ENCODE results near the gene KY. TPM values are rescaled to one million over a fixed set of nuclear protein-coding genes. Genes with fewer than 3 reads are reported as not detected.

The KY gene
- total and polyA plus RNA-seq, 9 donors: 0.34 to 5.2 (median 0.87) TPM

DNA sequence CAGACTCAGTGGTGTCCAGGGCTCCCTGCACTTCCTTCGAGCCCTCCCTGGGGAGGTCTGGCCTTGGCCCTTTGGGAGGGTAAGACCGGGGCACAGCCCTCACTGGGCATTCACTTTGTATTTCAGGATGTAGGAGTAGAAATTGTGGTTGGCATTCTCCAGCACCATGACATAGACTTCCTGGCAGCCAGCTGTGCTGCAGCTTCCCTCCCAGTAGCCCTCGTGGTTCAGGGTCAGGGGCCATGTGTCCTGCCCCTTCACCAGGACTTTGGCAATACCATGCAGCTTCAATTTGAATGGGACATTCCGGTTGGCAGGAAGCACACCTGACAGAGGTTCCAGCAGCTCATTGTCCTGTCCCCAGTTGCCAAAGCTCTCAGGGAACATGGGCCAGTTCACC is 47.3 kb downstream of the KY start:
- Histone ChIP-seq H3K27me3 (no peaks in the 10 kb centered on the region), H3K4me3 (no peak overlapping the region), H3K4me1 (ENCODE audit: insufficient read depth) (no peaks in the 10 kb centered on the region), H3K9me3 (no peaks in the 10 kb centered on the region), H3K27ac (no peak overlapping the region), H3K36me3 (no peaks in the 10 kb centered on the region)
- TF ChIP-seq, protein P1, sequence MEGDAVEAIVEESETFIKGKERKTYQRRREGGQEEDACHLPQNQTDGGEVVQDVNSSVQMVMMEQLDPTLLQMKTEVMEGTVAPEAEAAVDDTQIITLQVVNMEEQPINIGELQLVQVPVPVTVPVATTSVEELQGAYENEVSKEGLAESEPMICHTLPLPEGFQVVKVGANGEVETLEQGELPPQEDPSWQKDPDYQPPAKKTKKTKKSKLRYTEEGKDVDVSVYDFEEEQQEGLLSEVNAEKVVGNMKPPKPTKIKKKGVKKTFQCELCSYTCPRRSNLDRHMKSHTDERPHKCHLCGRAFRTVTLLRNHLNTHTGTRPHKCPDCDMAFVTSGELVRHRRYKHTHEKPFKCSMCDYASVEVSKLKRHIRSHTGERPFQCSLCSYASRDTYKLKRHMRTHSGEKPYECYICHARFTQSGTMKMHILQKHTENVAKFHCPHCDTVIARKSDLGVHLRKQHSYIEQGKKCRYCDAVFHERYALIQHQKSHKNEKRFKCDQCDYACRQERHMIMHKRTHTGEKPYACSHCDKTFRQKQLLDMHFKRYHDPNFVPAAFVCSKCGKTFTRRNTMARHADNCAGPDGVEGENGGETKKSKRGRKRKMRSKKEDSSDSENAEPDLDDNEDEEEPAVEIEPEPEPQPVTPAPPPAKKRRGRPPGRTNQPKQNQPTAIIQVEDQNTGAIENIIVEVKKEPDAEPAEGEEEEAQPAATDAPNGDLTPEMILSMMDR (IDR thresholded peaks at IDR 0.05): no peak
- TF ChIP-seq EP300 (IDR thresholded peaks at IDR 0.05) (no peak), POLR2A (IDR thresholded peaks at IDR 0.05) (no peak)
- 66 to 69% (median 68%) methylated on average over 4 of the region's 4 CpGs for WGBS, 3 donors
- intact Hi-C loops (cut with DNase I): loop anchor here (5.0 to 10.0 kb wide), 4 partner anchors 151 to 1294 kb away; no protein-coding TSS in a partner anchor
- DNase-seq: no peak

DNA sequence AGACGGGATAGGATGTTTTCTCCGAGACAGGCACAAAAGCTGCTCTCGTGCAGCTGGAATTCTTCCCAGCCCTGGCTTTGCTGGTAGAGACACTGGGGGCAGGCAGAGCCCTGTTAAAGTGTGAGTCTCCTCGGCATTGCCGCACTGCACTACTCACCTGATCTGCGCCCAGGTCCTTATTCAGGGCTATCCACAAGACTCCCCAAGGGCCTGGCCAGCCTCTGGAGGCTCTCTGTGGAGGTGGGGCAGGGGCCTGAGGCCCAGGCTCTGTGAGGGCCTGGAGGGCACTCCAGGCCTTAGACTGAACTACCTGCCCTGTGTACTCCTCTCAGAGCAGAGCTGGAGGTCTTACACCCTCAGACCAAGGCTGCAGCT is 48.4 kb downstream of the KY start:
- no peak overlapping the region for H3K4me3 ChIP-seq
- no peak for TF ChIP-seq POLR2A (IDR thresholded peaks at IDR 0.05)
- no peak for TF ChIP-seq EP300 (IDR thresholded peaks at IDR 0.05)
- TF ChIP-seq, protein P1 (IDR thresholded peaks at IDR 0.05): no peak
- H3K27ac ChIP-seq: no peak overlapping the region
- intact Hi-C loops (cut with DNase I): loop anchor here (5.0 to 10.0 kb wide), 4 partner anchors 152 to 1295 kb away; no protein-coding TSS in a partner anchor
- no peaks in the 10 kb centered on the region for H3K9me3 ChIP-seq
- H3K36me3 ChIP-seq: no peaks in the 10 kb centered on the region
- DNase-seq: no peak
- H3K4me1 ChIP-seq (ENCODE audit: insufficient read depth): no peaks in the 10 kb centered on the region
- 41 to 52% (median 43%) methylated on average over 6 of the region's 6 CpGs for WGBS, 3 donors
- H3K27me3 ChIP-seq: no peaks in the 10 kb centered on the region

DNA sequence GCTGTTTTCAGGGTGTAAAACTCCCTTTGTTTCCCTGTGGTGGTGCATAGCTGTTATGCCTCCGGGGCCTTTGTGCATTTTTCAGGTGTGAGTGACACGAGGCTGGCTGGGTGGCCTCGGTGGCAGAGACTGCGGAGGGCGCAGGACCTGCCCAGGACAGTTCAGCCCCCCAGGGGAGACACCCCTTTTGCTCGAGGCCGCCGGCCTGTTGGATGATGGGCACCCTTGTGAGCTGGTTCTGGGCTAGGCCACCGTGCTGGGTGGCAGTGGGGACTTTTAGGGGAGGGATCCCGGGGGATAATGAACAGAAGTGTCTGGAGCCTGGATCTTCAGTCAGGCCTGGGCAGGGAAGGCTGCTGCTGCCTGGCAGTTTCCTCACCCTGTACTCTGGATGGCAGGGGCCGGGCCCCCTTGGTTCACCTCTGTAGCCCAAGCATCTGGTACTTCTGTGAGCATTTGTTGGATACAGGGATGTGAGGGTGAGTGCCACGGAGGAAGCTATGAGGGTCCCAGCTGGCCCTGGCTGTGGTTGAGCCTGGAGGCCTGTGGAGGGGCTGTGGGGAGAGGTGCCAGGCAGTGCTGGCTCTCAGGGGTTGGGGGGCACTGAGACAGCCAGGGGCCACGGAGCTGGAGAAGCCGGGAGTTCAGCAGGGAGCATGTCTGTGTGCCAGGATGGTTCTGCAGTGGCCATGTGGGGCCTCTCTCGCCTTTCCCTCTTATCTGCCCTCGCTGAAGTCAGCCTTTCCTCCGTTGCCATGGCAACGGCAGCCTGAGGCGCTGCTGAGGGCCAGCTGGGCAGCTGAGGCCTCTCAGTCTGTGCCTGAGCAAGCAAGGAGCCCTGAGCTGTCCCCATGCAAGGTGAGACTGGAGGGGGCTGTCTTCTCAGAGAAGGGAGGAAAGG is 49.0 kb downstream of the KY start:
- H3K9me3 ChIP-seq: no peaks in the 10 kb centered on the region
- H3K4me3 ChIP-seq: no peak overlapping the region
- intact Hi-C loops (cut with DNase I): loop anchor here (5.0 to 10.0 kb wide), 4 partner anchors 153 to 1296 kb away; no protein-coding TSS in a partner anchor
- no peaks in the 10 kb centered on the region for H3K27me3 ChIP-seq
- WGBS, 3 donors: 42 to 56% (median 44%) methylated on average over 19 of the region's 19 CpGs
- no peaks in the 10 kb centered on the region for H3K36me3 ChIP-seq
- TF ChIP-seq, protein P1 (IDR thresholded peaks at IDR 0.05): no peak
- TF ChIP-seq EP300 (IDR thresholded peaks at IDR 0.05): no peak
- TF ChIP-seq POLR2A (IDR thresholded peaks at IDR 0.05): no peak
- no peak overlapping the region for H3K27ac ChIP-seq
- H3K4me1 ChIP-seq (ENCODE audit: insufficient read depth): no peaks in the 10 kb centered on the region
- DNase-seq: peak in 4 of 5 donors; percentile 45 to 80 (median 69)

DNA sequence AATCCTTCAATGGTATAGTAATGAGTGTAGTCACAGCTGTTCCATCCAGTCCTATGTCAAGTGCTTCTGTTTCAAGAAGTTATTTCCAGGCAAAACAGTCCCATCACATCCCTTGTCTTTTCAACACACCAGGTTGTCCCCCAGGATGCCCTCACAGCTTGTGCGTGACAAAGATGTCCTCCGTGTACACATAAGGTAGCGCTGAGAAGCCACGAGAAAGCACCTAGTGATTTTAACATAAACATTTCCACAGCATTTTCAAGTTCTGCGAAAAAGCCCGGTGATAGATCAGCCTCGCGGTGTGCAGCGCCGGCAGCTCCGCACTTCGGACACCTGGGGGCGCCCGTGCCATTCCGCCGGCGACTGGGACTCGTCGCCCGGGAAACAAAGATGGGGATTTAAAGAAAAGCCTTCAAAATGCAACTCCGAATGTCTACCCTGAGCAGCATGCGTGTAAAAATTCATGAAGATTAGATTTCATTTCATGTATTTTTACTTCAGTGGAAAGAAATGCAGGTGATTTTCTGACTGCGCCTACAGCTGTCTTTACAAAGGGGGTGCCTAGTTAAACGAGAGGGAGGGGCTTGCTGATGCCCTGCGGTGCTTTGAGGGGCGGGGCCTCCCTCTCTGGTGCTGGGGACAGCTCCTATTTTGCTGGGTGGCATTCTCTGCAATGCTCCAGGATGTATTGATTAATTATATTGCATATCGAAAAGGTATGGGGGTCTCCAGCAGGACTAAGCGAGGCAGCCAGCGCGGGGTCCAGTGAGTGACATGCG is 49.9 kb downstream of the KY start:
- Histone ChIP-seq H3K36me3 (no peaks in the 10 kb centered on the region), H3K9me3 (no peaks in the 10 kb centered on the region), H3K4me1 (ENCODE audit: insufficient read depth) (no peaks in the 10 kb centered on the region), H3K27ac (no peak overlapping the region), H3K4me3 (peak overlapping the region; percentile 15), H3K27me3 (no peaks in the 10 kb centered on the region)
- intact Hi-C loops (cut with DNase I): loop anchor here (5.0 to 10.0 kb wide), 4 partner anchors 154 to 1296 kb away; no protein-coding TSS in a partner anchor
- DNase-seq: peak; percentile 39 to 80 (median 73)
- TF ChIP-seq, protein P1 (IDR thresholded peaks at IDR 0.05): peak; percentile 58 to 86 (median 65)
- no peak for TF ChIP-seq POLR2A (IDR thresholded peaks at IDR 0.05)
- 4 to 11% (median 8%) methylated on average over 31 of the region's 31 CpGs for WGBS, 3 donors
